NT2/D1 (cell line): ENCODE data around the gene CLCN1.

ENCODE experiments used
- SUZ12 ChIP-seq: IDR thresholded peaks from 2 replicates; pipeline ENCODE4 v1.6.1; 2011; ENCODE audit not compliant: insufficient read length, insufficient read depth; ENCODE audit errors: extremely low read depth
- ZNF274 ChIP-seq: IDR thresholded peaks from 2 replicates; pipeline ENCODE4 v1.6.1; 2011; ENCODE audit warnings: mild to moderate bottlenecking, low read depth, low read length

- TF ChIP-seq ZNF274 (no peak), SUZ12 (no peak)
These were observed 64.3 kb downstream of the CLCN1 start for GRCh38 chr7:143380260-143380645.
